Neural cell (in vitro differentiated cells): Measurements from ENCODE around the gene DPYD.

Experiments used
- CTCF ChIP-seq: fragments of 450-650 bp; IDR thresholded peaks from 2 replicates; pipeline ENCODE4 v1.5.1; 2014; ENCODE audit warnings: antibody characterized with exemption, mild to moderate bottlenecking, moderate library complexity; ENCODE audit not compliant: poor library complexity, severe bottlenecking
- EZH2 ChIP-seq: fragments of 200-600, 300-800 bp; shearing (Covaris generic), sonication (generic); IDR thresholded peaks from 2 replicates; pipeline ENCODE4 v1.6.1; 2014; ENCODE audit warnings: antibody characterized with exemption, low read length, borderline replicate concordance, mild to moderate bottlenecking; ENCODE audit not compliant: insufficient read depth, poor library complexity, severe bottlenecking
- RAD21 ChIP-seq: fragments of 450-650 bp; conservative IDR thresholded peaks from 2 replicates; pipeline ENCODE4 v1.6.1; 2014; ENCODE audit warnings: antibody characterized with exemption, mild to moderate bottlenecking, moderate library complexity

GRCh38 chr1:97864615-97865014 lies 56.2 kb downstream of the DPYD start:
- TF ChIP-seq CTCF, result no peak
- no peak for TF ChIP-seq RAD21
- no peak for TF ChIP-seq EZH2
